ENCODE data around the gene TENM3.

The TENM3 gene

GRCh38 chr4:182248295-182248694 is 5.1 kb downstream of the TENM3 start:
- DNase-seq (ENCODE audit: low read depth) = no peak
- H3K4me3 ChIP-seq (ENCODE audit: control insufficient read depth, low read depth, low read length) = no peak overlapping the region
- no peak for TF ChIP-seq CTCF (IDR thresholded peaks at IDR 0.05; ENCODE audit: control insufficient read depth, insufficient read depth, low read depth, low read length, missing control alignments)

DNA sequence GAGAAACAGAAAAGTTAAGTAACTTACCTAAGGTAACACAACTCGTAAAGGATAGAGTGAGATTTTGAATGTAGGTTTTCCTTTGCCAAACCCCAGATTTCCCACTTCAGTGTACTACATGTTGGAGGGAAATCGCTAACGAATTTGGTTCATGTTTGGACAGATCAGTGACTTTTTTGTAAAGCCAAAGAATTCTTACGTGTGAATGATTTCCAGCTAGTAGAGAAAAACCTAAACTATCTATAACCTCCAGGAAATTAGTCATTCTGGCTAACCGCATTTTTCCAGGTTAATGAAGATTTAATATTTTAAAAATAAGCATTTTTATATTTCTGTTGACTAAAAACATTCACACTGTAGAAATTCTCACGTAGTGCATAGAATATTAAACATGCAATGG is 7.2 kb downstream of the TENM3 start:
- TF ChIP-seq CTCF (IDR thresholded peaks at IDR 0.05; ENCODE audit: control insufficient read depth, insufficient read depth, low read depth, low read length, missing control alignments) = no peak
- DNase-seq (ENCODE audit: low read depth) = no peak
- no peak overlapping the region for H3K4me3 ChIP-seq (ENCODE audit: control insufficient read depth, low read depth, low read length)

- no peak overlapping the region for H3K4me3 ChIP-seq (ENCODE audit: control insufficient read depth, low read depth, low read length)
- TF ChIP-seq CTCF (IDR thresholded peaks at IDR 0.05; ENCODE audit: control insufficient read depth, insufficient read depth, low read depth, low read length, missing control alignments) = no peak
- DNase-seq (ENCODE audit: low read depth) = no peak
Measured at GRCh38 chr4:182251116-182251515, 7.9 kb downstream of the TENM3 start.

- TF ChIP-seq CTCF (IDR thresholded peaks at IDR 0.05; ENCODE audit: control insufficient read depth, insufficient read depth, low read depth, low read length, missing control alignments) = no peak
- DNase-seq (ENCODE audit: low read depth) = no peak
- H3K4me3 ChIP-seq (ENCODE audit: control insufficient read depth, low read depth, low read length) = no peak overlapping the region
Measured at GRCh38 chr4:182252220-182252619, 9.0 kb downstream of the TENM3 start.

DNA sequence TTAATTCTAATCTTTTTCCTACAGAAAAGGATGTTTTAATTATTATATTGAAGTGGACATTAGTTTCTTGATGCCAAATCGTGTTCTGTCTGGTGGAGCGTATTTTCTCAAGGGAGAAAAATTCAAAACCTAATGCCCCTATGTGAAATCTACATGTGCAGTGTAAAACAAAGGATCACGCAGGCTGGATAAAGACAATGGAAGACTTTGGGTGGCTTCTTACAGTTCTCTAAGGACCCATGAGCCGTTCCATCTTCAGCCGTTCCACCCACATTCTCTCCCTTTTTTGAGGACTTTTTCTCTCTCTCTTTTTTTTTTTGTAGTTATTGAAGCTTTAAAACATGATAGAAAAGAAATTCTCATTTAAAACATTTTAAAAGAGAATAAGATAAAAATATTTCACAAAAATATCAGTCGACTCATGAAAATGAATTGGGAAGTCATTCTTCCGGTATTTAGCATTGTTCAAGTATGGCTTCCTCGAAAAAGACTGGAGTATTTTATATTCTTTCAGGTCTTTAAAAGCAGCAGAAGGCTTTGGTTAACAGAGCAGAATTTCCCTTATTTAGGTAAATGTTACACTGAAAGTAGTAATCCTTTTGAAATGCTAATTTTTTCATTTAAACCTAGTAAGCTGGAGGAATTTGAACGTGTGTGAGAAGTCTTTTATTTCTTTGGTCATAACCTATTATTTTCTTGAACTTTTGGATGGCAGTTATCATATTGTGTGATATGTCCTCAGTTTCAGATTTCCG is 11.0 kb downstream of the TENM3 start:
- TF ChIP-seq CTCF (IDR thresholded peaks at IDR 0.05; ENCODE audit: control insufficient read depth, insufficient read depth, low read depth, low read length, missing control alignments) = no peak
- H3K4me3 ChIP-seq (ENCODE audit: control insufficient read depth, low read depth, low read length) = no peak overlapping the region
- no peak for DNase-seq (ENCODE audit: low read depth)

DNA sequence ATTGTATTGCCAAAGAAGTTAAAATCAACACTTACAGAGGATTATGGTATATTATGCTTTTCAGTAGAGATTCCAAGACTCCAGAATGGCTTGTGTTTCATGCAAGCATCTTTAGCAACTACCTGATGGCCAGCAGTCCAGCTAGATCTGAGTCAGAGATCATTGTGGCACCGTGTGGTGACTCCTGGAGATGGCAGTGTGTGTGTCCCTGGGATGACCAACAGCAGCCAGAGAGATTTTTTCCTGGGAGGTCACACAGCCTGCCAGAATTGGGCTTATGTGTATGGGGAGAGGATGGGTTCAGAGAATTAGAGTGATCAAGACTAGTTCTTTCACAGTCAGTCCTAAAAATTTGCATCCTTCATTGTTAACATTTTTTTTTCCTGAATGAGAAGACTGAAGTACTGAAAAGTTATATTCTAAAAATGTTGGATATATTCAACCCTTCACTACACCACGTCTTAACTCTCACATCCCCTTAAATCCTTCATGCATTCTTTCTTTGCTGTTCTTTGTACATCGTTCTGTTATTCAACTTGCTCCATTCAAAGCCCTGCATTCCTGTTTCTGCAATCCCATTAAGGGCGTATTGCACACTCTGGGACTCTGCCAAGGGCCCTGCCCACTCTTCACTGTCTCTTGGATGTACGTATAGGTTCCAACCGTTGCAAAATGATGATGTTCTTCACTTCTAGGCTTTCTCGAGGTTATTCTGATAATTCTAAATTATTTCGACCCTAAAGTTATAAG is 12.4 kb downstream of the TENM3 start:
- no peak for DNase-seq (ENCODE audit: low read depth)
- TF ChIP-seq CTCF (IDR thresholded peaks at IDR 0.05; ENCODE audit: control insufficient read depth, insufficient read depth, low read depth, low read length, missing control alignments) = no peak
- H3K4me3 ChIP-seq (ENCODE audit: control insufficient read depth, low read depth, low read length) = no peak overlapping the region
